Naive thymus-derived CD4-positive, alpha-beta T cell (primary cell): ENCODE results near the gene SPAG9. TPM values are rescaled to one million over a fixed set of nuclear protein-coding genes. Genes with fewer than 3 reads are reported as not detected.
A peak's percentile ranks its signal among the peaks of the same experiment; 100 is the strongest.

Experiments used
- ATAC-seq: fragments of 150-1000 bp; cut with Tn5 transposase; 2 replicates; pipeline ENCODE4 v1.10.0; 2021; ENCODE audit warnings: mild to moderate bottlenecking, moderate library complexity
- CTCF ChIA-PET: fragments of 350-600 bp; sonication (Branson Sonifier 250); formaldehyde crosslinking; loops from one replicate; lab custom pipeline; 2021; ENCODE audit warnings: antibody characterized with exemption; lab: Charles Lee
- POLR2A ChIA-PET: fragments of 350-600 bp; sonication (Branson Sonifier 250); formaldehyde crosslinking; loops from one replicate; lab custom pipeline; 2021; ENCODE audit warnings: antibody characterized with exemption, inconsistent platforms; lab: Charles Lee
- DNase-seq, 9 donors: peaks; one replicate each; pipeline versions ENCODE4 v3.0.0 to v3.0.0-alpha.2; 2020 to 2022; ENCODE audit warnings: mixed read lengths in 1 of 9
- H3K27ac ChIP-seq: one replicate; pipeline ENCODE4 v1.7.0; 2013; ENCODE audit warnings: mild to moderate bottlenecking, low read depth, low read length, moderate library complexity
- H3K27me3 ChIP-seq, 2 donors: one replicate each; pipeline ENCODE4 v1.7.0; 2013; ENCODE audit warnings: low read length in 2 of 2, mild to moderate bottlenecking in 2 of 2, moderate library complexity in 2 of 2; ENCODE audit not compliant: control insufficient read depth in 2 of 2, insufficient read depth in 2 of 2
- H3K36me3 ChIP-seq, 3 experiments: 1 replicate in 2 of 3; 2 replicates in 1 of 3; pipeline ENCODE4 v1.7.0; 2013; ENCODE audit warnings: low read length in 3 of 3, mild to moderate bottlenecking in 3 of 3, moderate library complexity in 1 of 3; ENCODE audit not compliant: insufficient read depth in 3 of 3, control insufficient read depth in 2 of 3
- H3K4me1 ChIP-seq, 2 donors: one replicate each; pipeline ENCODE4 v1.7.0; 2013; ENCODE audit warnings: low read length in 2 of 2, mild to moderate bottlenecking in 2 of 2, moderate library complexity in 1 of 2; ENCODE audit not compliant: control insufficient read depth in 2 of 2, insufficient read depth in 2 of 2
- H3K4me3 ChIP-seq: 2 replicates; pipeline ENCODE4 v1.7.0; 2013; ENCODE audit warnings: mild to moderate bottlenecking, low read length
- H3K9me3 ChIP-seq, 3 experiments: 1 replicate in 2 of 3; 2 replicates in 1 of 3; pipeline ENCODE4 v1.7.0; 2013; ENCODE audit warnings: low read length in 3 of 3; ENCODE audit not compliant: control insufficient read depth in 2 of 3
- H3K27ac Mint-ChIP-seq, 9 donors: one replicate each; pipeline ENCODE4 v1.8.0; 2020 to 2022; ENCODE audit warnings: mixed read lengths in 9 of 9, mild to moderate bottlenecking in 8 of 9, moderate library complexity in 5 of 9, inconsistent platforms in 2 of 9
- H3K27me3 Mint-ChIP-seq, 5 donors: one replicate each; pipeline ENCODE4 v1.8.0; 2021 to 2022; ENCODE audit warnings: mixed read lengths in 5 of 5, mild to moderate bottlenecking in 1 of 5
- H3K36me3 Mint-ChIP-seq, 5 donors: one replicate each; pipeline ENCODE4 v1.8.0; 2020 to 2022; ENCODE audit warnings: mixed read lengths in 5 of 5, mild to moderate bottlenecking in 3 of 5, inconsistent platforms in 1 of 5
- H3K4me1 Mint-ChIP-seq, 7 donors: one replicate each; pipeline ENCODE4 v1.8.0; 2020 to 2022; ENCODE audit warnings: mixed read lengths in 7 of 7, mild to moderate bottlenecking in 3 of 7, inconsistent platforms in 1 of 7
- H3K4me3 Mint-ChIP-seq, 10 donors: one replicate each; pipeline ENCODE4 v1.8.0; 2020 to 2022; ENCODE audit warnings: mild to moderate bottlenecking in 10 of 10, mixed read lengths in 10 of 10, moderate library complexity in 6 of 10, inconsistent platforms in 2 of 10
- H3K9me3 Mint-ChIP-seq, 11 donors: one replicate each; pipeline ENCODE4 v1.8.0; 2020 to 2022; ENCODE audit warnings: mixed read lengths in 11 of 11, mild to moderate bottlenecking in 4 of 11, inconsistent platforms in 1 of 11, moderate library complexity in 1 of 11
- intact Hi-C, 2 donors: fragments of 100-400 bp; cut with micrococcal nuclease; formaldehyde crosslinking; loops; one replicate each; pipeline ENCODE4 v1.15.1; 2023
- polyA plus RNA-seq, 2 donors: library from polyadenylated mRNA; unstranded; fragments of 300-500 nt; fragmentation: Illumina TruSeq; gene quantifications; one replicate each; pipeline ENCODE4 v1.2.3, GENCODE V29; 2021
- total RNA-seq, 6 experiments: library from RNA in 5 of 6; stranded (reverse) in 5 of 6; gene quantifications; 1 replicate in 5 of 6; 2 replicates in 1 of 6; pipeline ENCODE4 v1.2.3 and lab custom pipeline; 2021 to 2026

The SPAG9 gene
- total and polyA plus RNA-seq, 7 experiments from 2014 or later, result 3.3 to 73.4 (median 52.9) TPM

DNA sequence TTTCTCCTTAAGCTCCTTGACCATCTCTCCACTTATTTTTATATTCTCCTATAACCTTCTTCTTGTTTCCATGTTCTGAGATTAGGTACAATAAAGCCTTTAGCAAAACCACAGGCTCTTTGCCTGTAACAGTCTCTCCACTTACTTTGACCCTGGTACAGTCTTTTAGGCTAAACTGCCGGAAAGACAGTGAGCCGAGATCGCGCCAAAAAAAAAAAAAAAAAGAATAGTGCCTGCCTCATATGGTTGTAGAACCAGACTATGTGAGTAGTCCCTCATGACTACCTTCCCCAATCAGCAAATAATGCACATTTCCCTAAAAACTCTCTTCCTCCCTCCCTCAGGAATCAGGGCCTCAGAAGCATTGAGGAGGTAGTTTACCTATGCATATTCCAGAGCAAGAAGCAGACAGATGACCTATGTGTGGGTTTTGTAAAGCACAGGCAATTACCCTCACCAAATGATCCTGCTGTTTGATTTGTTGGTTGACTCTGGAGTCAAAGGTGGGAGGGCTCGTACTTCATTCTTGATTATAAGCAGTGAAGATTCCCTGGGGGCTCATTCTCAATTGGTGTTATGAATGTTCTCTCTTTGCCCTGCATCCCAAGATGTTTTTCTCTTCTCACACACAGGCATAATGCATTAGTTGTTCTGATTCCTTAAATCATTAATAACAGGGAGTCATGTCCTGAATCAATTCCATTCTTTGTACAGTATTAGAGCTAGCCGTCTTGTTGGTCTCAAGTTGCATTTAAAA is 23.8 kb upstream of the SPAG9 start:
- ATAC-seq (no peak), DNase-seq (no peak)
- no peaks in the 10 kb centered on the region for H3K27me3 Mint-ChIP-seq
- H3K36me3 ChIP-seq, result no peaks in the 10 kb centered on the region
- H3K36me3 Mint-ChIP-seq, result peaks cover 0 to 4% (median 0%) of the 10 kb centered on the region in 5 donors
- peaks cover 0 to 4% (median 0%) of the 10 kb centered on the region in 7 donors for H3K4me1 Mint-ChIP-seq
- no peaks in the 10 kb centered on the region for H3K9me3 Mint-ChIP-seq
- H3K27ac Mint-ChIP-seq, result no peak overlapping the region
- no peak overlapping the region for H3K4me3 Mint-ChIP-seq
- no peak overlapping the region for H3K4me3 ChIP-seq
- H3K4me1 ChIP-seq, result no peaks in the 10 kb centered on the region
- ChIA-PET CTCF (no interaction called here), POLR2A (no interaction called here)
- H3K27ac ChIP-seq, result no peak overlapping the region
- no peaks in the 10 kb centered on the region for H3K9me3 ChIP-seq
- H3K27me3 ChIP-seq, result no peaks in the 10 kb centered on the region
- intact Hi-C loops, result no loop called here

DNA sequence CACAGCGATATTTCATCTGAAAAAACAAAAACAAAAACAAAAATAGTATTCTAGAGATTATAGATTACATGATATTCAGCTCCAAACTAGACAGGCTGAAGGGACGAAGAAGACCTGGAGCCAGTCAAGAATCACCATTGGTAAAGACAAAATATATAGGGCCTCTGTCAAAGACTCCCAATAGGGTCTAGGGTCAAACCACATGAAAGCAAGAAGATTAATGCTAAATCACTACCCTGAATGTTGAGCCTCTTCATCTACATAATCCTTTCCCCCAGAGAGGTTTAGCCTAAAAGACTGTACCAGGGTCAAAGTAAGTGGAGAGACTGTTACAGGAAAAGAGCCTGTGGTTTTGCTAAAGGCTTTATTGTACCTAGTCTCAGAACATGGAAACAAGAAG is 21.9 kb upstream of the SPAG9 start:
- POLR2A ChIA-PET, result no interaction called here

DNA sequence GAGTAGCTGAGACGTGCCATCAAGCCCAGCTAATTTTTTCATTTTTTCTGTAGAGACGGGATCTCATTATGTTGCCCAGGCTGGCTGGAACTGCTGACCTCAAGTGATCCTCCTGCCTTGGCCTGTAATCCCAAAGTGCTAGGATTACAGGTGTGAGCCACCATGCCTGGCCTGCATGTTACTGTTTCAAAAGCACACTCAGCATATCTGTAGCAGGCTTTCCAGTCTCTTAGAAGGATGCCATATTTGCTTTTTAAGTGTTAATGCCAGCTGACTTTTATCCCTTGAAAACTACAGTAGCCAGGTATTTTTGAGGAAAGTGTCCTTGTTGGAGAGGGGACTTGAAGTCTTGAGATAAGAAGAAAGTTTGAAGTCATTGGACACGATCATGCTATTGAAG is 15.3 kb upstream of the SPAG9 start:
- ChIA-PET POLR2A (no interaction called here), CTCF (no interaction called here)
- peaks cover 0 to 11% (median 0%) of the 10 kb centered on the region in 5 donors for H3K27me3 Mint-ChIP-seq
- H3K9me3 Mint-ChIP-seq, result peaks cover 0 to 5% (median 0%) of the 10 kb centered on the region in 11 donors
- H3K36me3 Mint-ChIP-seq, result peaks cover 0 to 4% (median 0%) of the 10 kb centered on the region in 5 donors
- Histone ChIP-seq H3K36me3 (no peaks in the 10 kb centered on the region), H3K9me3 (no peaks in the 10 kb centered on the region), H3K4me1 (no peaks in the 10 kb centered on the region), H3K27ac (no peak overlapping the region), H3K4me3 (no peak overlapping the region), H3K27me3 (no peaks in the 10 kb centered on the region)
- intact Hi-C loops, result no loop called here
- ATAC-seq (no peak), DNase-seq (no peak)
- H3K4me3 Mint-ChIP-seq, result no peak overlapping the region
- H3K27ac Mint-ChIP-seq, result no peak overlapping the region
- H3K4me1 Mint-ChIP-seq, result peaks cover 0 to 6% (median 0%) of the 10 kb centered on the region in 7 donors

More for the DNA sequence above, 21.9 kb upstream of the SPAG9 start:
- ATAC-seq, result no peak
- intact Hi-C loops, result no loop called here
- Mint-ChIP-seq H3K27me3 (no peaks in the 10 kb centered on the region), H3K4me3 (no peak overlapping the region), H3K36me3 (peaks cover 0 to 4% (median 0%) of the 10 kb centered on the region in 5 donors), H3K9me3 (no peaks in the 10 kb centered on the region), H3K4me1 (peaks cover 0 to 4% (median 0%) of the 10 kb centered on the region in 7 donors), H3K27ac (no peak overlapping the region)
- CTCF ChIA-PET, result interaction anchor here (1.0 kb wide), 1 partner anchor 11 kb away, joined by 3 read pairs; the partner anchor contains the start of gene NME1
- Histone ChIP-seq H3K36me3 (no peaks in the 10 kb centered on the region), H3K9me3 (no peaks in the 10 kb centered on the region), H3K27me3 (no peaks in the 10 kb centered on the region), H3K4me3 (no peak overlapping the region), H3K4me1 (no peaks in the 10 kb centered on the region), H3K27ac (no peak overlapping the region)
- DNase-seq, result no peak

DNA sequence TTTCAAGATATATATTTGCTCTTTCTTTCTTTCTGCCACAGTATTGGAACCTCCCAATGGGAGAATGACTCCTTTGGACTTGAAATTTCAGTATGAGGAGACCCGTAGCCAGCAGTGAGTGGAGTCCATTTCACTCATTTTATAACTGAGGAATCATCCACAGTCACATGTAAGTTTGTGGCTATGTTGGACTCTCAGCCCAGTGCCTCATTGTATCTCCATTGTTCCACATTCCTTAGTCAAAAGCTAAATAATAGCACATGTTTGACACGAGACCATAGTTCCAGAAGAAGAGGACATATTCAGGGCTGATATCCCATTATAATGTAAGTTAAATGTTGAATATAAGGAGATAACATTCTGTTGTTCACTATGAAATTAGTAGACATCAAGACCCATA is 12.7 kb upstream of the SPAG9 start:
- no peak for ATAC-seq
- peaks cover 0 to 11% (median 0%) of the 10 kb centered on the region in 5 donors for H3K27me3 Mint-ChIP-seq
- H3K27ac Mint-ChIP-seq, result no peak overlapping the region
- Histone ChIP-seq H3K27me3 (no peaks in the 10 kb centered on the region), H3K4me1 (no peaks in the 10 kb centered on the region), H3K36me3 (no peaks in the 10 kb centered on the region), H3K27ac (no peak overlapping the region), H3K9me3 (no peaks in the 10 kb centered on the region), H3K4me3 (no peak overlapping the region)
- no peak overlapping the region for H3K4me3 Mint-ChIP-seq
- H3K4me1 Mint-ChIP-seq, result peaks cover 0 to 6% (median 0%) of the 10 kb centered on the region in 7 donors
- peaks cover 0 to 5% (median 0%) of the 10 kb centered on the region in 11 donors for H3K9me3 Mint-ChIP-seq
- H3K36me3 Mint-ChIP-seq, result no peaks in the 10 kb centered on the region
- POLR2A ChIA-PET, result interaction anchor here (0.6 kb wide), 1 partner anchor 8 kb away, joined by 3 read pairs; no protein-coding TSS in a partner anchor
- DNase-seq, result no peak
- CTCF ChIA-PET, result no interaction called here
- intact Hi-C loops, result no loop called here

DNA sequence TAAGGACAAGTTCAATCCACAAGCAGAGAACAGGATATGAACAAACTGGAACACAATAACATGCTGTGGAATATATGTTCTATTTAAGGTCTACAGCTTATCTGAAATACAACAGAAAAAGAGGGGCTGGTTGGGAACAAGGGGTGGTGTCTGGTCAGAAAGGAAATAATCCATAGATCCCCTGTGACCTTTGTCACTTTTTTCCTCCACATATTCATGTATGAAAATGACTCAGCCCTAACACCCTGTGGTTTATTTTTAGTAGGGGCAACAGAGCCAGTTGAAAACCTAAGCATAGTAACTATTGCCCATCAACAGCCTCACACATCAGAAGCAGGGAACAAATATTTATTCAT is 12.3 kb upstream of the SPAG9 start:
- no peaks in the 10 kb centered on the region for H3K4me1 ChIP-seq
- no peak overlapping the region for H3K4me3 ChIP-seq
- peaks cover 0 to 5% (median 0%) of the 10 kb centered on the region in 11 donors for H3K9me3 Mint-ChIP-seq
- peaks cover 0 to 11% (median 0%) of the 10 kb centered on the region in 5 donors for H3K27me3 Mint-ChIP-seq
- no peaks in the 10 kb centered on the region for H3K27me3 ChIP-seq
- DNase-seq, result no peak
- no peaks in the 10 kb centered on the region for H3K9me3 ChIP-seq
- no peaks in the 10 kb centered on the region for H3K36me3 Mint-ChIP-seq
- CTCF ChIA-PET, result no interaction called here
- H3K4me1 Mint-ChIP-seq, result peaks cover 0 to 6% (median 0%) of the 10 kb centered on the region in 7 donors
- H3K27ac Mint-ChIP-seq, result no peak overlapping the region
- no peak overlapping the region for H3K4me3 Mint-ChIP-seq
- H3K36me3 ChIP-seq, result no peaks in the 10 kb centered on the region
- H3K27ac ChIP-seq, result no peak overlapping the region
- POLR2A ChIA-PET, result no interaction called here
- intact Hi-C loops, result no loop called here
- no peak for ATAC-seq

DNA sequence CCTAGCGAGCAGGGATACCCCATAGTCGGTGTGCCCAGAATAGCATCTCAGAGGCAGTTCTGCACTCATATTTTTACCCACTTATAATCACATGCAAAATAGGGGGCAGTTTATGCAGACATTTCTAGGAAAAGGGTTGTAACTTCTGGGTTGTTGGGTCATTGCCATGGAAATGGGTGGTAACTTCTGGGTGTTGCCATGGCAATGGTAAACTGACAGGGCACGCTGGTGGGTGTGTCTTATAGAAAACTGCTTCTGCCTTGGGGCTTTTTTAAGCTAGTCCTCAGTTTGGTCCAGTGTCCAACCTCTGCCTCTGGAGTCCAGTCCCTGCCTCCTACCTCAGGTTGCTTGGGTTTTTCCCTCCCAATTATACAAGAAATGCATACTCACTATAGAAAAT is 7.4 kb upstream of the SPAG9 start:
- Histone ChIP-seq H3K9me3 (no peaks in the 10 kb centered on the region), H3K4me3 (no peak overlapping the region), H3K36me3 (no peaks in the 10 kb centered on the region), H3K4me1 (no peaks in the 10 kb centered on the region), H3K27me3 (no peaks in the 10 kb centered on the region), H3K27ac (no peak overlapping the region)
- DNase-seq, result no peak
- Mint-ChIP-seq H3K36me3 (no peaks in the 10 kb centered on the region), H3K9me3 (no peaks in the 10 kb centered on the region), H3K4me1 (peaks cover 0 to 3% (median 0%) of the 10 kb centered on the region in 7 donors), H3K4me3 (no peak overlapping the region), H3K27me3 (peaks cover 0 to 7% (median 0%) of the 10 kb centered on the region in 5 donors), H3K27ac (no peak overlapping the region)
- ChIA-PET CTCF (no interaction called here), POLR2A (no interaction called here)
- peak; percentile 44 for ATAC-seq
- intact Hi-C loops, result no loop called here
